Measurements from ENCODE around the gene BIRC5.
"Not testable (repeated sequence)": the region's sequence is repeated elsewhere in the genome, so short reads cannot be mapped to it uniquely, and the experiment has no call there.

Gene BIRC5

GRCh38 chr17:78241277-78242023, 27.4 kb downstream of the BIRC5 start:
- FAIRE-seq = peak; percentile 40

DNA sequence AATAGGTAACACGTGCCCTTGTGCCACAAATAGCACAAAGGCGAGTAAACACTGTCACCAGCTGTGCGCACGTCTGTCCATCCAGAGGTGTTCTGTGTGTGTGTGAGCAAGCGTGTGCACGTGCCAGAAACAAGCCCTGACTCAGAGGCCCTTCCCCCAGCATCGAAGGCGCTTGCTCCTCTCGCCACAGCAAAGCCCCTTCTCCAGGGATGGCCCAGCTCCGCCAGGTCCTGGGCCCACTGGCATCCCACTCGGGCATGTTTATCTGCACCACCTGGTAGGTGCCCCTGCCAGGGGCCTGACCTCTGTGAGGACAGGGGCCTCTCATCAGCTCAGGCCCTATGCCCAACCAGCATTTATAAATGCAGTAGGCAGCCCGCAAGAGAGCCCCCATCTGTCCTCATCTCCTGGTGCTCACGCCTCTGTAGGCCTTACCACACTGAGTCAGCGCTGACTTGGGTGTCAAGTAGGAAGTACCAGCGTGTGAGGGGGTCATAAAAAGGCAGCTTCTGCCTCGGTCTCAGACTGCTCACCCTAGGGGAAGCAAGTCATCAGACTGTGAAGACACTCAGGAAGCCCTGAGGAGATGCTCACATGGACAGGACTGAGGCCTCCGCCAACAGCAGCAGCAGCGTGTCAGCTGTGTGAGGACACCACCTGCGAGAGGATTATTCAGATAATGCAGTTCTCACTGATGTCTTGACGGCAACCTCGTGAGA, 28.1 kb downstream of the BIRC5 start:
- no peak for FAIRE-seq

GRCh38 chr17:78247304-78247703, 33.3 kb downstream of the BIRC5 start:
- FAIRE-seq = no peak

DNA sequence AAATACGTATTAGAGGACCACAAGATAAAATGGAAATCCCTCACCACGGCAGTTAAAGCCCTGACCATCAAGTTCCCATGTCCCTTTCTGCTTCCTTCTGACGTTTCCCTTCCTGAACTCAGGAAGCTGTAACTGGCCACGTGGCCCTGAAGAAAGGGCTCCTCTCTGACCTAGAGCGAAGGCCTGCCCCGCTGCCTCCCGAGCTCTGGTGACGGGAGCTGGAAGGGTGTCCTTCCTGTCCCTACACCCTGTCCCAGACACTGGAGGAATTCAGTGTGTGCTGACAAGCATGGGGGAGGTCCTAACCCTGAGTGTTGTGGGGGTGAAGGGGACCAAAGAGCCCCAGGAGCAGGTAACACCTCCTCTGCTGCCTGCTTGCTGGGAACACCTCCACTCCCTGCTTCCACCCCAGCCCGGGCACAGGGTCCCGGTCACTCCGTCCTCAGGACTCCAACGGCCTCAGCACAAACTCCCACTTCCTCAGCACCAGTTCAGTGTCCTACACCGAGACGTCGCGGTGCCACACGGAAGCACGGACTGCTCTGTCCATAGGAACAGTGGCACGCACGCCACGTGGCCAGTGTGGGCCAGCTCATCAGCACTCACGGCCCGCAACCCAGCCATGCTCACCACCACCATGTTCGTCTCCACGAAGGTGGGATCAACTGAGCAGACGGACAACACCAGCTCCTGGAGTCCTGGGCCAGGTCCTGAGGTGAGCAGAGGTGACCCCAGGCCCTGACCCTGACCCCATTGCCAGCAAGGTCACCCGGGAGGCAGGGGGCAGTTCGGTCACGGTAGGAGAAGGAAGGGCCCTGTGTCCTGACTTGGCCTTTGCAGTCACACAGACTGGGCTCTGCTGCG, 34.2 kb downstream of the BIRC5 start:
- no peak for FAIRE-seq

DNA sequence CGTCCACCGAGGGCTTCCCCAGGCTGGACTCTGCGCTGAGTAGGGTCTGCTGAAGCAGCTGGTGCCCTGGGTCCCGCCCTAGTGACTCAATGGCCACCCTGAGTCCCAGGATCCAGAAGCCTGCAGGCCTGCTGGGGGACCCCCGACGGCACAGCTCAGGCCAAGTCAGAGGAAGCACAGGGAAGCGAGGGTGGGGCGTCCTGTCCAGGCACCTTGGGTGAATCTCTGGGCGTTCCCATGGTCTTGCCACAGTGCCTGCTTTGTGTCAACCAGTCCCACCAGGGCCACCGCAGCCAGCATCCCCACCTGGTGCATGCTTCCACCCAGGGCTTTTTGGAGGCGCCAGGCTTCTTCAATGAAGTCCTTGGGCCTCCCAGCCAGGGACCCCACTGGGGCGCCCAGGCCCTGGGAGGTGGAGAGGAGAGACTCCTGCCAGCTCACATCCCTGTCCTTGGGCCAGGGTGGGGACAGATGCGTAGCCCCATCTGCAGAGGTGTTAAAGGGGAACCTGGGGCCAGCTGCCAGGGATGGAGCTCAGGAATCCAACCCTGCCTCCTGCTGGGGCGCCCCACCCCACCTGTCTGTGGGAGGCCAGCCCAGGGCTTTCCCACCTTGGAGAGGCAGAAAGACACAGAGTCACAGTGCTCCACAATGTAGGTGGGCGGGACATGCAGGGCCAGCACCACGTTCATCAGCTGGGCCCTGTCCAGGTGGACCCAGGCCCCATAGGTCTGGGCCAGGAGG, 35.2 kb downstream of the BIRC5 start:
- FAIRE-seq = no peak

DNA sequence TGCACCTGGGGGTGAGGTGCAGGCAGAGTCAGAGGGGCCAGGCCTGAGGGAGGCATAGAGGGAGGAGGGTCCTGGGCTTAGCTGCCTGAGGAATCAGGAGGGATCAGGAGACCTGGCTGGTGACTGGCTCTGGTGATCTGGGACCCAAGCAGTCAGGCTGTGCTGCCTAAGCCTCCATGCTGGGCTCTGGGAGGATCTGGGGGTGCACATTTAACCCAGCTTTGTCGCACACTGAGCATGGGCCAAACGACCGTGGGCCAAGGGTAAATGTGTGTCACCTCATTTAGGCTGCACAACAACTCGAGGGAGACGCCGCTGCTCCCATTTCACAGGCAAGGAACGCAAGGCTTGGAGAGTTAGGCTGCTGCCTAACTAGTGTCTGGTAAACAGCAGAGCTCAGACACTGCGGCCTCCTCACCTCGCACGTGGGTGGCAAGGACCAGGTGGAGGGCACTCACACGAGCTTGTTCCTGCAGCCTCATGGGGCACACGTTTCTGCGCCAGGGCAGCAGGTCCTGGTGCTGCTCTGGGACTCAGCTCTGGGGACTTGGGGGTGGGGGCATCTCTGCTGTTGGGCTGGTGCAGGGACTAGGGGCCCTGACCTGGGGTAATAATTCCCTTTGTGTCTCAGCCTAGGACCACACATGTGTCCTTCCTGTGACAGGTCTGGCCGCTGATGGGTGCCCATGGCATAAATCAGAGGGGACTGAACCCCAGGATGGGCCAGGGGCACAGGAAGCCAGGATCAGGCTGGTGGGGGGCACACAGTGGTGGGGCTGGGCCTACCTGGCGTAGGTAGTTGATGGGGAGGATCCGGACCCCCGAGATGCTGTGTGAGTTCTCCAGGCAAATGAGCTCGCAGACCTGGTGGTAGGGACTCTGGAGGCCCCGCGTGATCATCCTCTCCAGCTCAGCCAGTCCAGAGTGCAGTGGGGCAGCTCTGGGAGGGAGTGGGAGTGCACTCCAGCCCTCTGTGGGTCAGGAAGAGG, 36.1 kb downstream of the BIRC5 start:
- no peak for FAIRE-seq

- peak; percentile 68 for FAIRE-seq
Observed at GRCh38 chr17:78250891-78251772, 37.1 kb downstream of the BIRC5 start.

DNA sequence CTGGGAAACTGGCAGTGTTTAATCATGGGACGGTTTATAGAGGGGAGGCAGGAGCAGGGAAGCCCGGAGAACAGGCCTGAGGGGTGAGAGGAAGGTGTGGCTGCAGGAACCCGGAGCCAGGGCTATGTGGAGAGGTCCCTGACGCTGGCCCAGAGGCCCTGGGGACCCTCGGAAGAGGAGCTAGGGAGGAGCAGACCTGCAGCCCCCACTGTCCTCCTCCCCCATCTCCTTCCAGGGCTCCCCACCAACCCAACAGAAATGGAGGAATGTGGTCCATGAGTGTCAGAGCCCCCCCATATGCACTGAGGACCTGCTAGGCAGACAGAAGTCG, 37.7 kb downstream of the BIRC5 start:
- FAIRE-seq = no peak

DNA sequence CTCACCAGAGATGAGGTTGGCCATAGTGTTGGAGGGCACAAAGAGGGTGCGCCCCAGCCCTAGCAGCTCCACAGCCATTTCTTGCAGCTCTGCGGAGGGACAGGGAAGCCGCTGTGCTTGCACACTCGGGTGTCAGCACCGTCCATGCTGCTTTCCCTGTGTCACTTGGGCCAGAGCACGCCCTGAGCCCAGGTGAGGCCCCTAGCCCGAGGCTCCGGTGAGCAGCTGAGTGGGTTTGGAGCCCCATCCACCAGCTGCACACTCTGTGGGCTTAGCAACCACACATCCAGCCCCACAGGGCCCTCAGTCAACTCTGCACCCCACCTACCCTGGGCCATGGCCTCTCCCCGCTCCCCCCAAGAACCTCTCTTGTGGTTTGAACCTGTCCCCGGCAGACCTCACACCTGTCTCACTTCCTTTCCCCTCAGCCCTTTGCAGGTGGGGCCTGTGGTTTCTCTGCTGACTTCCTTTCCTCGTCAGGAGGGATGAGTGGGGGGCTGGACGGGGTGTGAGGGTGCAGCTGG, 38.1 kb downstream of the BIRC5 start:
- no peak for FAIRE-seq

DNA sequence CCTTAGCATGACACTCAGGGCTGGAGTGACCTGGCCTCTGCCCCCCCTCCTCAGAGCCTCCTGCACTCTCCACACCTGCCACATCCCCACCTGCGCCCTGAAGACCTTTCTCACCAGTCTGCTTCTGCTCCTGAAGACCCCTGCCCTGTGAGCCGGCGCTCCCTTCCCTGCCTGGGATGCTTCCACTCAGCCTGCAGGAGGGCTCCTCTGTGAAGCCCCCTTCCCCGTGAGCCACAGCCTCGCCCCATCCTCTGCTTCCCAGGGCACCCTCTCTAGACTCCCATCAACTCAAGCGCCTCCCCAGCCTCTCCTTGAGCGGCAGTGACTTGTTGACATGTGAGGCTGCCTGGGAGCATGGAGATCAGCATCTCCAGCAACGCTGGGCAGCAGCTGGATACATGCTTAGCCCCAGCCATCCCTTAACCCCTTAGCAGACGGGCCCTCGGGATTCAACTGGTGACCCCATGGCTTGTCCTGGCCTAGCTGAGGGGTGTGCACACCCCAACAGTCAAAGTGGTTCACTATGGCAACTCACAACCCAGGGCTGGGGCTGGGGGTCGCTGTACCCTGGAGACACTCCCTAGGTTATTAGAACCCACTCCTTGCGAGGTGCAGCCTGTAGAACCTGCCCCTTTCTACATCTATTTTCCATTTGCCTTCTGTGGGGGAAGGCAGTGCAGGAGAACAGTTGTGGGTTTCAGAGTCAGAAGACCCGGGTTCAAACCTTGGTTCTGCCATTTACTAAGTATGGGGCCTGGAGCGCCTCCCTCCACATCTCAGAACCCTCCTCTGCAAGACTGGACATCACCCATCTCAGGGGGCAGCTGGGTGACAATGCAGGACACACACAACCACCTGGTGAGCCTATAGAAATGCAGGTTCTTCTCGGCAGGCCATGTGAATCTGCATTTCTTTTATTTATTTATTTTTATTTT, 38.9 kb downstream of the BIRC5 start:
- FAIRE-seq = no peak

GRCh38 chr17:78253636-78253945, 39.5 kb downstream of the BIRC5 start:
- FAIRE-seq = not testable (repeated sequence)

DNA sequence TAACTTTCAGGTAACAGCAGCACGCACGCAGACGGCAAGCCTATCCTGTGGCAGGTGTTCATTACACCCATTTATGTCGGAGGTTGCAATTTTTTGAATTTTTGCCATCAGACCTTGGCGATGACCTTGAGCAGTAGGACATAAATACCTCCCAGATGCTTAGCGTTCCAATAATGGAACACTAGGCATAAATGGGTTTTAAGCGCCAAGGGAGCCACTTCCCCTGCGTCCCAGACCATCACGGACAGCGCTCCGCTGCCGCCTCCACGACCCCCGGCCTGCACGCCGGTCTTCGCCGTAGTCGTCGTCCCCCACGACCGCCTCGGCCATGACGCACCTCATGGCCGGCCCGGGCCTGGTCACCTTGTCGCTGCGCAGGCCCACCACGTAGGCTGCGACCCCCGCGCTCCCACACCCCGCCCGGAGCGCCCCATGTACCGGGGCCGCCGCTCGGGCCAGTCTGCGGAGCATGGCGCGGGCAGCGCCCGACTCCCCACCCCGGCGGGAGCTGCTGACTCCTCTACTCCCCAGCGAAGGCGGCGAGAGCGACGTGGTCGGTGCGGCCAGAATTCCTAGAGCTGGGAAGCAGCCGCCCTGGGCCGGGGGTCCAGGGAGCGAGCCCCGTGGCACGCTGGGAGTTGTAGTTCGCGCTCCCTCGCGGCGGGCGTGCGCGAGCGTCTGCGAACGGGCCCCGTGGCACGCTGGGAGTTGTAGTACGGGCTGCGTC, 40.1 kb downstream of the BIRC5 start:
- no peak for FAIRE-seq

GRCh38 chr17:78255029-78255656, 41.1 kb downstream of the BIRC5 start:
- no peak for FAIRE-seq

- no peak for FAIRE-seq
Observed at GRCh38 chr17:78255953-78256706, 42.1 kb downstream of the BIRC5 start.

DNA sequence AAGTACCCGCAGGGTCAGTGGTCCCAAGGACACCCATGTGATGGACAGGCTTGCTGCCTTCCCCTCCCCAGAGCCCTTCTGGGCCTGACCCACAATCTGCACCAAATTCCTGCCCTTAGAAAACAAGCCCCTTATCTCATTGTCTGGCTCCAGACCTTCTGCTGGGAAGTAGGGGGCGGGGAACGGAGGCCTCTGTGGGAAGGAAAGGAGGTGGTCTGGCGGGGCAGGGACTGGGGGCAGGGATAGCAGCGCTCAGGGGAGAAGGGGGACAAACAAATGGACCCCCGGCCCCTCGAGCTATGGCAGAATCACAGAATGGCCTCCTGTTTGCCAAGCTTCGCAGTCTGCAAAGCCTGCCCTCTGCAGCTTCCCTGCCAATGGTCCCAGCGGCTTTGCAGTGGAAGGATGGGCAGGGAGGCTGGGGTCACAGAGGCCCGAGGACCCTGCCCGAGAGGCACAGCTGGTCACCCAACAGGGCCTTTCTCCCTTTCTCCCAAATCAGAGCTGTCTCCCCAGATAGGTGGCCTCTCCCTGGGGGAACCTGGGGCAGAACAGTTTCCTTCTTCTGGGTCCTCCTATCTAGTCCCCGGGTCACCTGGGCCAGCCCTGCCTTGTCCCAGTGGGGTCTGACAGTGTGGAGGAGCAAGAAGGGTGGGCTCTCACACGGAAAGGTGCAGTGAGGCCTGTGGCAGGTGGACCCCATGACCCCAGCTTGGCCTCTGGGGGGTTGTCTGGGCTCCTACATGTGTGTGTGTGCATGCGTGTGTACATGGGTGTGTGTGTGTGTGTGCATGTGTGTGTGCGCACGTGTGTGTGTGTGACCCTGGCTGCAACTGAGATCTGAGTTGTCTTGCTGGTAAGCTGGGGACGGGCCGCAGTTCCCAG, 42.9 kb downstream of the BIRC5 start:
- FAIRE-seq = no peak

- no peak for FAIRE-seq
Observed at GRCh38 chr17:78257810-78258322, 43.8 kb downstream of the BIRC5 start.
